ENCODE data around the gene PSMB11. TPM values are rescaled to one million over a fixed set of nuclear protein-coding genes. Genes with fewer than 3 reads are reported as not detected.

Gene PSMB11
- total and polyA plus RNA-seq, 2 donors (not counting 3 experiments of a cell fraction or from before 2014, with no cell fraction given), result not detected

GRCh38 chr14:23079716-23080115 is 37.7 kb downstream of the PSMB11 start:
- intact Hi-C loops (cut with micrococcal nuclease), result loop anchor here (2.0 kb wide), 1 partner anchor 15 kb away; the partner anchor contains the start of genes ACIN1 and C14orf119
- no peak overlapping the region for H3K4me3 ChIP-seq (replicated peaks in 1 of 3; ENCODE audit: insufficient read depth in 1 of 3, low read depth in 1 of 3, low read length in 3 of 3)

DNA sequence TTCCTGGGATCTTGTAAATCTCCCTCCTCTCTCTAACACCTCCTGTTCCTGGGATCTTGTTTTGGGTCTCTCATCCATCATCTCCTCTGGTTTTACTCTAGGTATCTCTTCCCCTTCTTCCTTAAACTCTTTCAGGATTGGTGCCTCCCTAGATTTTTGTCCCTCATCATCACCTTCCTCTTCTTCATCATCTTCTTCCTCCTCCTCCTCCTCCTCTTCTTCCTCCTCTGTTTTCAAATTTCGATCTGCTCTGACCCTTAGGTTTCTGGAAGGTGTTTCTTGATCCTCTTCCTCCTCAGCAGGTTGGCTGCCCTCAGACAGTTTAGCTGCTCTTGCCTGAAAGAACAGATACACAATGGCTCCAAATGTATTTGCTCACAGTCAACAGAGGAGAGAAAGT is 38.5 kb downstream of the PSMB11 start:
- no peak overlapping the region for H3K9ac ChIP-seq (replicated peaks; ENCODE audit: extremely low read depth, insufficient read depth, low read length)
- H3K9me1 ChIP-seq (replicated peaks; ENCODE audit: control insufficient read depth, extremely low read depth, insufficient read depth, low read length), result no peaks in the 10 kb centered on the region
- no peak overlapping the region for H3K27ac ChIP-seq (ENCODE audit: insufficient read depth, low read depth, low read length)
- H2AFZ ChIP-seq (ENCODE audit: low read depth, low read length), result no peak overlapping the region
- TF ChIP-seq, protein P1, sequence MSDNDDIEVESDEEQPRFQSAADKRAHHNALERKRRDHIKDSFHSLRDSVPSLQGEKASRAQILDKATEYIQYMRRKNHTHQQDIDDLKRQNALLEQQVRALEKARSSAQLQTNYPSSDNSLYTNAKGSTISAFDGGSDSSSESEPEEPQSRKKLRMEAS (IDR thresholded peaks at IDR 0.05; ENCODE audit: insufficient read depth, insufficient read length), result no peak
- TF ChIP-seq MYC (IDR thresholded peaks at IDR 0.05; ENCODE audit: low read depth, low read length), result no peak
- TF ChIP-seq JUN (IDR thresholded peaks at IDR 0.05; ENCODE audit: borderline replicate concordance, insufficient read depth, insufficient read length, low read depth), result no peak
- TF ChIP-seq EZH2 (IDR thresholded peaks at IDR 0.05; ENCODE audit: borderline replicate concordance, low read depth, low read length, severe bottlenecking), result no peak
- TF ChIP-seq GATA2 (IDR thresholded peaks at IDR 0.05; ENCODE audit: insufficient read depth, insufficient read length, low read depth, low read length), result no peak
- no peak for TF ChIP-seq FOS (IDR thresholded peaks at IDR 0.05; ENCODE audit: borderline replicate concordance, insufficient read depth, low read length)
- TF ChIP-seq POLR2A (IDR thresholded peaks at IDR 0.05; ENCODE audit: low read depth, low read length), result no peak
- TF ChIP-seq, protein P2, sequence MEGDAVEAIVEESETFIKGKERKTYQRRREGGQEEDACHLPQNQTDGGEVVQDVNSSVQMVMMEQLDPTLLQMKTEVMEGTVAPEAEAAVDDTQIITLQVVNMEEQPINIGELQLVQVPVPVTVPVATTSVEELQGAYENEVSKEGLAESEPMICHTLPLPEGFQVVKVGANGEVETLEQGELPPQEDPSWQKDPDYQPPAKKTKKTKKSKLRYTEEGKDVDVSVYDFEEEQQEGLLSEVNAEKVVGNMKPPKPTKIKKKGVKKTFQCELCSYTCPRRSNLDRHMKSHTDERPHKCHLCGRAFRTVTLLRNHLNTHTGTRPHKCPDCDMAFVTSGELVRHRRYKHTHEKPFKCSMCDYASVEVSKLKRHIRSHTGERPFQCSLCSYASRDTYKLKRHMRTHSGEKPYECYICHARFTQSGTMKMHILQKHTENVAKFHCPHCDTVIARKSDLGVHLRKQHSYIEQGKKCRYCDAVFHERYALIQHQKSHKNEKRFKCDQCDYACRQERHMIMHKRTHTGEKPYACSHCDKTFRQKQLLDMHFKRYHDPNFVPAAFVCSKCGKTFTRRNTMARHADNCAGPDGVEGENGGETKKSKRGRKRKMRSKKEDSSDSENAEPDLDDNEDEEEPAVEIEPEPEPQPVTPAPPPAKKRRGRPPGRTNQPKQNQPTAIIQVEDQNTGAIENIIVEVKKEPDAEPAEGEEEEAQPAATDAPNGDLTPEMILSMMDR (IDR thresholded peaks at IDR 0.05; ENCODE audit: extremely low read depth in 1 of 2, insufficient read depth in 1 of 2, low read depth in 1 of 2, low read length in 2 of 2), result no peak
- no peak for TF ChIP-seq POLR2AphosphoS5 (IDR thresholded peaks at IDR 0.05; ENCODE audit: insufficient read depth, low read depth, low read length)
- no peak overlapping the region for H3K4me3 ChIP-seq (replicated peaks in 1 of 3; ENCODE audit: insufficient read depth in 1 of 3, low read depth in 1 of 3, low read length in 3 of 3)
- ChIA-PET CTCF (interaction anchor here (0.8 to 1.9 kb wide), 7 partner anchors 9 to 40 kb away, joined by 3 to 20 read pairs (median 4); partner anchors contain the start of genes ACIN1 and C14orf119), POLR2A (interaction anchor here (1.1 kb wide), 1 partner anchor 9 kb away, joined by 3 read pairs; no protein-coding TSS in a partner anchor)
- no peaks in the 10 kb centered on the region for H3K9me3 ChIP-seq (replicated peaks; ENCODE audit: control insufficient read depth, insufficient read depth, low read length)
- BruUV-seq (replicated peaks), result no TSS peak
- FAIRE-seq (no peak), DNase-seq (ENCODE audit: low read depth, low spot score) (no peak)
- dilution Hi-C loops (cut with MboI; ENCODE audit: extremely low pct_ligation_motif_present, low sequenced_read_pairs) (no loop called here), intact Hi-C loops (cut with micrococcal nuclease) (no loop called here)
- no peaks in the 10 kb centered on the region for H4K20me1 ChIP-seq (replicated peaks; ENCODE audit: control insufficient read depth, extremely low read depth, insufficient read depth, low read length)
- H3K27me3 ChIP-seq (ENCODE audit: control insufficient read depth in 2 of 2, insufficient read depth in 2 of 2, low read length in 2 of 2), result no peaks in the 10 kb centered on the region
- H3K79me2 ChIP-seq (ENCODE audit: control insufficient read depth, insufficient read depth, low read length), result peaks cover 8% of the 10 kb centered on the region
- peaks cover 24% of the 10 kb centered on the region for H3K4me1 ChIP-seq (ENCODE audit: control insufficient read depth, extremely low read depth, insufficient read depth, low read length)
- H3K36me3 ChIP-seq (ENCODE audit: control insufficient read depth in 2 of 2, extremely low read depth in 1 of 2, insufficient read depth in 2 of 2, low read length in 2 of 2), result peaks cover 34 to 44% of the 10 kb centered on the region in 2 experiments
- no peak overlapping the region for H3K4me2 ChIP-seq (ENCODE audit: insufficient read depth, low read length)

More at GRCh38 chr14:23079716-23080115, 37.7 kb downstream of the PSMB11 start:
- ChIA-PET POLR2A (interaction anchor here (1.1 kb wide), 1 partner anchor 8 kb away, joined by 3 read pairs; no protein-coding TSS in a partner anchor), CTCF (interaction anchor here (0.8 to 4.4 kb wide), 5 partner anchors 11 to 107 kb away, joined by 3 to 66 read pairs (median 5); partner anchors contain the start of genes ACIN1 and C14orf119)
- no TSS peak for BruUV-seq (replicated peaks)
- Histone ChIP-seq H3K79me2 (ENCODE audit: control insufficient read depth, insufficient read depth, low read length) (peaks cover 8% of the 10 kb centered on the region), H3K9ac (replicated peaks; ENCODE audit: extremely low read depth, insufficient read depth, low read length) (no peak overlapping the region), H4K20me1 (replicated peaks; ENCODE audit: control insufficient read depth, extremely low read depth, insufficient read depth, low read length) (no peaks in the 10 kb centered on the region), H3K9me3 (replicated peaks; ENCODE audit: control insufficient read depth, insufficient read depth, low read length) (no peaks in the 10 kb centered on the region), H3K27me3 (ENCODE audit: control insufficient read depth in 2 of 2, insufficient read depth in 2 of 2, low read length in 2 of 2) (no peaks in the 10 kb centered on the region), H3K4me2 (ENCODE audit: insufficient read depth, low read length) (no peak overlapping the region), H3K36me3 (ENCODE audit: control insufficient read depth in 2 of 2, extremely low read depth in 1 of 2, insufficient read depth in 2 of 2, low read length in 2 of 2) (peaks cover 34 to 45% of the 10 kb centered on the region in 2 experiments), H3K4me1 (ENCODE audit: control insufficient read depth, extremely low read depth, insufficient read depth, low read length) (peaks cover 24% of the 10 kb centered on the region), H2AFZ (ENCODE audit: low read depth, low read length) (no peak overlapping the region), H3K9me1 (replicated peaks; ENCODE audit: control insufficient read depth, extremely low read depth, insufficient read depth, low read length) (no peaks in the 10 kb centered on the region), H3K27ac (ENCODE audit: insufficient read depth, low read depth, low read length) (no peak overlapping the region)
- TF ChIP-seq POLR2AphosphoS5 (IDR thresholded peaks at IDR 0.05; ENCODE audit: insufficient read depth, low read depth, low read length), result no peak
- FAIRE-seq (peak; percentile 12), DNase-seq (ENCODE audit: low read depth, low spot score) (no peak)
- dilution Hi-C loops (cut with MboI; ENCODE audit: extremely low pct_ligation_motif_present, low sequenced_read_pairs), result no loop called here
